WTC11 (cell line): ENCODE results near the gene KSR1. TPM values are rescaled to one million over a fixed set of nuclear protein-coding genes. Genes with fewer than 3 reads are reported as not detected.

ENCODE experiments used
- ATAC-seq: fragments of 200-7000 bp; cut with Tn5 transposase; 2 replicates; pipeline ENCODE4 v1.10.0; 2021; ENCODE audit warnings: mild to moderate bottlenecking, moderate library complexity
- CTCF ChIA-PET: fragments of 300-600 bp; sonication (Branson Sonifier 250); formaldehyde crosslinking; loops from one replicate; lab custom pipeline; 2021; ENCODE audit warnings: antibody characterized with exemption; lab: Charles Lee
- POLR2A ChIA-PET: fragments of 350-600 bp; sonication (Branson Sonifier 250); formaldehyde crosslinking; loops from one replicate; lab custom pipeline; 2021; ENCODE audit warnings: antibody characterized with exemption; lab: Charles Lee
- DNase-seq: peaks from one replicate; pipeline ENCODE4 v3.0.0; 2021; ENCODE audit warnings: low spot score
- H3K27ac Mint-ChIP-seq: 2 replicates; pipeline ENCODE4 v1.8.0; 2021; ENCODE audit warnings: mixed read lengths
- H3K27me3 Mint-ChIP-seq: 2 replicates; pipeline ENCODE4 v1.8.0; 2021; ENCODE audit warnings: low read depth, mild to moderate bottlenecking, moderate library complexity, mixed read lengths
- H3K36me3 Mint-ChIP-seq: 2 replicates; pipeline ENCODE4 v1.8.0; 2021; ENCODE audit warnings: mixed read lengths
- H3K4me1 Mint-ChIP-seq: 2 replicates; pipeline ENCODE4 v1.8.0; 2022; ENCODE audit warnings: mixed read lengths
- H3K4me3 Mint-ChIP-seq: 2 replicates; pipeline ENCODE4 v1.8.0; 2021; ENCODE audit warnings: mild to moderate bottlenecking, moderate library complexity, mixed read lengths
- H3K9me3 Mint-ChIP-seq: 2 replicates; pipeline ENCODE4 v1.8.0; 2021; ENCODE audit warnings: mixed read lengths
- CREB1 ChIP-seq: sonication (generic); formaldehyde crosslinking; IDR thresholded peaks from 2 replicates; pipeline ENCODE4 v1.8.0; 2023; ENCODE audit warnings: mild to moderate bottlenecking, missing genetic modification reagents
- GRHL2 ChIP-seq: fragments of 250-450 bp; sonication (Bioruptor Pico); IDR thresholded peaks from 2 replicates; pipeline ENCODE4 v1.8.0; 2022; ENCODE audit warnings: mild to moderate bottlenecking, moderate library complexity; ENCODE audit not compliant: insufficient replicate concordance, severe bottlenecking
- HMGXB4 ChIP-seq: sonication (generic); formaldehyde crosslinking; IDR thresholded peaks from 2 replicates; pipeline ENCODE4 v1.8.1; 2023; ENCODE audit warnings: mild to moderate bottlenecking, moderate library complexity, missing genetic modification reagents
- NFYB ChIP-seq: sonication (generic); formaldehyde crosslinking; conservative IDR thresholded peaks from 2 replicates; pipeline ENCODE4 v1.8.0; 2022; ENCODE audit warnings: low read depth, missing genetic modification reagents
- PRRX2 ChIP-seq: fragments of 250-450 bp; sonication (Bioruptor Pico); IDR thresholded peaks from 2 replicates; pipeline ENCODE4 v1.8.0; 2021; ENCODE audit warnings: mild to moderate bottlenecking
- TCF7 ChIP-seq: sonication (generic); formaldehyde crosslinking; IDR thresholded peaks from 2 replicates; pipeline ENCODE4 v1.8.0; 2022; ENCODE audit warnings: mild to moderate bottlenecking, low read depth, missing genetic modification reagents, moderate library complexity
- TEAD1 ChIP-seq: sonication (generic); formaldehyde crosslinking; IDR thresholded peaks from 2 replicates; pipeline ENCODE4 v1.8.0; 2022; ENCODE audit warnings: mild to moderate bottlenecking, missing genetic modification reagents
- USF1 ChIP-seq: sonication (generic); formaldehyde crosslinking; IDR thresholded peaks from 2 replicates; pipeline ENCODE4 v1.8.0; 2022; ENCODE audit warnings: mild to moderate bottlenecking, missing genetic modification reagents
- ZBTB43 ChIP-seq: sonication (generic); formaldehyde crosslinking; IDR thresholded peaks from 2 replicates; pipeline ENCODE4 v1.8.1; 2023; ENCODE audit warnings: mild to moderate bottlenecking, missing genetic modification reagents
- ZNF263 ChIP-seq: sonication (generic); formaldehyde crosslinking; IDR thresholded peaks from 2 replicates; pipeline ENCODE4 v1.8.1; 2022; ENCODE audit warnings: low read depth, mild to moderate bottlenecking, moderate library complexity, missing genetic modification reagents
- ZNF416 ChIP-seq: fragments of 250-450 bp; sonication (Bioruptor Pico); IDR thresholded peaks from 2 replicates; pipeline ENCODE4 v1.9.0; 2021; ENCODE audit warnings: mild to moderate bottlenecking, inconsistent platforms
- total RNA-seq: library from RNA; stranded (reverse); gene quantifications from 3 replicates; pipeline ENCODE4 v1.2.3, GENCODE V29; 2021
- TF ChIP-seq, protein P1 (sequence below): fragments of 250-450 bp; sonication (Bioruptor Pico); conservative IDR thresholded peaks from 2 replicates; pipeline ENCODE4 v1.9.0; 2021; ENCODE audit warnings: mild to moderate bottlenecking
- TF ChIP-seq, protein P2 (sequence below): sonication (generic); formaldehyde crosslinking; IDR thresholded peaks from 2 replicates; pipeline ENCODE4 v1.8.1; 2022; ENCODE audit warnings: low read depth, missing genetic modification reagents, borderline replicate concordance

Gene KSR1
- total RNA-seq, 1 experiment from 2014 or later: 45.5 TPM

GRCh38 chr17:27575096-27575911, 119.1 kb downstream of the KSR1 start:
- 0 out of 2 replicates have a peak overlapping the region, but pooled peaks have one; percentile 12 for H3K4me3 Mint-ChIP-seq
- ATAC-seq: no peak
- peak overlapping the region; percentile 26; the same call in 1 of the 2 replicates for H3K27ac Mint-ChIP-seq

DNA sequence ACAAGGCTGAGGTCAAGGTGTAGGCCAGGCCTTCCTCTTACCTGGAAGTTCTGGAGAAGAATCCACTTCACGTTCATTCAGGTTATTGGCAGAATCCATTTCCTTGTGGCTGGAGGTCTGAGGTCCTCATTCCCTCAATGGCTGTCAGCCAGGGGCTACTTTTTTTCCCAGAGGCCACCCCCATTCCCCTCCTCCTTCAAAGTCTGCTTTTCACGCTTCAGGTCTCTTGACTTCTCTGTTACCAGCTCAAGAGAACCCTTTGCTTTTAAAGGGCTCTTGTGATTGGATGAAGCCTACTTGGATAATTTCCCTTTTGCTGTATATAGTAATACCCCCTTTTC, 119.6 kb downstream of the KSR1 start:
- Mint-ChIP-seq H3K4me1 (peaks cover 63% of the 10 kb centered on the region), H3K36me3 (no peaks in the 10 kb centered on the region), H3K9me3 (no peaks in the 10 kb centered on the region), H3K27me3 (no peaks in the 10 kb centered on the region)
- no peak for DNase-seq
- POLR2A ChIA-PET: no interaction called here
- TF ChIP-seq USF1 (CRISPR knock-in tag): no peak
- TF ChIP-seq NFYB (CRISPR knock-in tag): no peak
- no peak for TF ChIP-seq CREB1 (CRISPR knock-in tag)
- TF ChIP-seq, protein P1, sequence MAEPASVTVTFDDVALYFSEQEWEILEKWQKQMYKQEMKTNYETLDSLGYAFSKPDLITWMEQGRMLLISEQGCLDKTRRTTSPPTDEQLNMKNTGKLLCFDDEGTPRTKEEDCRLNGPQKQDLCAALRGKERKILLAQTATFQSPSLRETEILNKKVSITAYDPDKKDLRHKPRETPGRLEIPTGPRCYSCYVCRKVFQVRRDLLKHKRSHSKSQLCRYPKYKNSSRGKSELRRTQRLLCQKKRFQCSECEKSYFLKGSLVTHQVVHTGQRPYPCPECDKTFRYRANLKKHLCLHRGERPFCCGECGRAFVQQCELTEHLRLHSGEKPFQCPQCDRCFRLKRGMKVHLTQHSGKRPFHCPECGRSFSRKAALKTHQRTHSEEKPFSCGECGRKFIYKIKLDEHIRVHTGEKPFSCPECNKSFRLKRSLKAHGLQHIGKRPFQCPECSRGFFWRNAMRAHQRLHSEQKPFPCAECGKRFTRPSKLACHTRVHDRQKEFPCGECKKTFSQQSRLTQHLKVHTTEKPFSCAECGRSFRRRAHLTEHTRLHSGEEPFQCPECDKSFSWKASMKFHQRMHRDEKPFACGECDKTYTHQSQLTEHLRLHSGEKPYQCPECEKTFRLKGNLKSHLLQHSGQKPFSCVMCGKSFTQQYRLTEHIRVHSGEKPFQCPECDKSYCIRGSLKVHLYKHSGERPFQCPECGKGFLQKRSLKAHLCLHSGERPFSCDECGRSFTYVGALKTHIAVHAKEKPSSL: no peak
- TF ChIP-seq ZNF416: no peak
- TF ChIP-seq, protein P2, sequence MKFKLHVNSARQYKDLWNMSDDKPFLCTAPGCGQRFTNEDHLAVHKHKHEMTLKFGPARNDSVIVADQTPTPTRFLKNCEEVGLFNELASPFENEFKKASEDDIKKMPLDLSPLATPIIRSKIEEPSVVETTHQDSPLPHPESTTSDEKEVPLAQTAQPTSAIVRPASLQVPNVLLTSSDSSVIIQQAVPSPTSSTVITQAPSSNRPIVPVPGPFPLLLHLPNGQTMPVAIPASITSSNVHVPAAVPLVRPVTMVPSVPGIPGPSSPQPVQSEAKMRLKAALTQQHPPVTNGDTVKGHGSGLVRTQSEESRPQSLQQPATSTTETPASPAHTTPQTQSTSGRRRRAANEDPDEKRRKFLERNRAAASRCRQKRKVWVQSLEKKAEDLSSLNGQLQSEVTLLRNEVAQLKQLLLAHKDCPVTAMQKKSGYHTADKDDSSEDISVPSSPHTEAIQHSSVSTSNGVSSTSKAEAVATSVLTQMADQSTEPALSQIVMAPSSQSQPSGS (CRISPR knock-in tag): no peak
- TF ChIP-seq ZNF263 (CRISPR knock-in tag): no peak
- no peak for TF ChIP-seq ZBTB43 (CRISPR knock-in tag)
- TF ChIP-seq, all 79 proteins: peak for 0
- CTCF ChIA-PET: interaction anchor here (0.9 to 2.2 kb wide), 2 partner anchors 24 to 82 kb away, joined by 3 to 9 read pairs; no protein-coding TSS in a partner anchor
- H3K27ac Mint-ChIP-seq: no peak overlapping the region
- no peak overlapping the region for H3K4me3 Mint-ChIP-seq
- no peak for ATAC-seq

More at GRCh38 chr17:27575096-27575911, 119.1 kb downstream of the KSR1 start:
- no peaks in the 10 kb centered on the region for H3K9me3 Mint-ChIP-seq
- TF ChIP-seq TEAD1 (no peak), TCF7 (CRISPR knock-in tag) (no peak), HMGXB4 (no peak), PRRX2 (CRISPR knock-in tag) (no peak), GRHL2 (CRISPR knock-in tag) (no peak)
- TF ChIP-seq, all 79 proteins: peak for 0
- Mint-ChIP-seq H3K4me1 (peaks cover 69% of the 10 kb centered on the region), H3K36me3 (no peaks in the 10 kb centered on the region), H3K27me3 (no peaks in the 10 kb centered on the region)
- ChIA-PET POLR2A (no interaction called here), CTCF (interaction anchor here (0.9 to 2.4 kb wide), 4 partner anchors 13 to 81 kb away, joined by 3 to 8 read pairs (median 6); no protein-coding TSS in a partner anchor)
- no peak for DNase-seq
